ENCODE results near the gene SAP30BP.

Gene SAP30BP

DNA sequence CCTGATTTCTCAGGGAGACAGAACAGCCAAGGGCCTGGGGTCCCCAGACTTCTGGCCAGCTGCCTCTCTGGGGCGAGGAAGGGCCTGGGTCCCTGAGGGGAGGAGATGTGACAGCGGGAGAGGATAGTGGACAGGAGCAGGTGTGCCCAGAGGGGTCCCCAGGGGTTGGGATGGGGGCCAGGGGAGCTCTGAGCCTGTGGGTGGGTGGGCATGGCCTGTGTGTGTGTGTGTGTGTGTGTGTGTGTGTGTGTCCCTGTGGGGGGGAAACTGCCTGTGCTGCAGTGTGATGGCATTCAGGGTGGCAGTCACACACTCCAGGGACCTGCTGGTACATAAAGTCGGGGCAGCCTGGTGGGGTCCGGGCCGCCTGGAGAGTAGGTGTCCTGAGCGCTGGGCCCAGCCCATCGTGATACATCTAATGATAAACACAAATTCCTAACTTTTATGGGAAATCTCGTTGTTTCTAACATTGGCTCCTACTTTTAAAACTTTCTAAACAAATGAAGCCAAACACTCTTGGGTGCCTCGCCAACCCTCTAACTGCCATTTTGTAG lies 55.5 kb downstream of the SAP30BP start:
- DNase-seq: no peak

DNA sequence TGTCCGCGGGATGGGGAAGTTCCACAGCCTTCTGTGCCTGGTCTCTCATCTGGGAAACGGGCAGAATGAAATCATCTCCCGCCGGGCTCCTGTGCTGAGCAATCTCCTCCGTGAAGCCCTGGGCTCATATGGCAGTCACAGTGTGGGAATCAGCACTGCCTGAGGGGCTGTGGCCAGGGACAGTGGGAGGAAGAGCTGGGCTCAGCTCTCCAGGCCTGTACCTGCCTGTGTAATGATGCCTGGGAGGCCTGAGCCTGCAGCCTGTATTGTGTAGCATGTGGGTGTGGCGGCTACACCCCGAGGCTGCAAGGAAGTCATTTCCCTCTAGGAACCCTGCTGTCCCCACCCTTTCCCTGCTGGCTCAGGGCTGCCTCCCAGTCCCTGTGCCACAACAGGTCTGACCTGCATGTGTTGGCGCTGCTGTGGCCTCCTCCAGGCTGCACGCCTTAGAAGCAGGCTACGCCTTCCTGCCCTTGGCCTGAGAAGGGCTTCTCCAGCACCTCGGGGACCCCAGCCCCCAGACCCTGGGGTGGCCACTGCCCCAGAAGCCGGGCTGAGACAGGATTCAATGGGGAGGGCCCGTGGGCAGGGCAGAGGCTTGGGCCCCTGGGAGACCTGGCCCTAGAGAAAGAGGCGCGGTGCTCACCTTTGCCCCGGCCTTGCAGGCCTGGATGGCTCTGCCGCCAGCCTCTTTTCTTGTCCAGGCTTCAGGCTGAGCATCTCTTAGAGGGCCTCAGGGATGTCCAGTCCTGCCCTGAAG lies 56.2 kb downstream of the SAP30BP start:
- DNase-seq: no peak

DNA sequence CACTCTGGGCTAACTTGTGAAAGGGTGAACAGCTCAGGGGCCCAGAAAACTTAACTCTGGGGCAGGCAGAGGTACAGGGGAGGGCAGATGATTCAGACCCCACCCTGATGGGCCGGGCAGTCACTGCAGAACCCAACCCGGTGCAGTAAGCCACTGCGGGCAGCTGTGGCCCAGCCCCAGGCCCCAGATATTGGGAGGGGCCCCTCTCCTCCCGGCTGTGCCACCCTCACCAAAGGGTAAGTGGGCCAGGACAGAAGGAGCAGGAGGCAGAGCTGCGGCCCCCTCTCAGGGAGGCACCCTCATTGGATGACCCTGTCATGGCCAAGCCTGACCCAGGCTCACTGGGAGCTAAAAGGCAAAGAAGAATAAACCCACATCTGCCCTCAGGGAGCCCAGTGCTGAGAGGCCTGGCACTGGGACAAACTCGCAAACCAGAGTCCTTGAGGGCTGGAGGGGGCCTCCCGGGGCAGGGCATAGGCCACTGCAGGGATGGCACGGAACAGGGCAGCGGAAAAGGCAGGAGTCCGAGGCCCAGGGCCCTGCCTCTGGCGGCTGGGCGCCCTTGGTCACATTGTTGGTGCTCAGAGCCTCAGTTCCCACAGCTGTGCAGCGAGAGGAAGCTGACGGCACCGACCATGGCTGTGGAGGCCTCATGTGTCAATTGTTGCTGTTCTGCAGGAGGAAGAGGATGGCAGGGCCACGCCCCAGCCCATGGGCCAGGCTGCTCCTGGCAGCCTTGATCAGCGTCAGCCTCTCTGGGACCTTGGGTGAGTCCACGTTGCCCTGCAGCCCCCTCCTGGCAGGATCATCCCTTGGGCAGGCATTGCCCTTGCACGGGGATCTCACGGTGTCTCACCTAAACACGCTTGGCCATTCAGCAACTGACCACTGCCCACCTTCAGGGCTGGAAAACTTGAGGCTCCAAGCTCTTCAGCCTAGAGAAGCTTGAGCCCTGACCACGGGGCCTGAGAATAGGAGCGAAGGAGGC lies 57.2 kb downstream of the SAP30BP start:
- no peak for DNase-seq

DNA sequence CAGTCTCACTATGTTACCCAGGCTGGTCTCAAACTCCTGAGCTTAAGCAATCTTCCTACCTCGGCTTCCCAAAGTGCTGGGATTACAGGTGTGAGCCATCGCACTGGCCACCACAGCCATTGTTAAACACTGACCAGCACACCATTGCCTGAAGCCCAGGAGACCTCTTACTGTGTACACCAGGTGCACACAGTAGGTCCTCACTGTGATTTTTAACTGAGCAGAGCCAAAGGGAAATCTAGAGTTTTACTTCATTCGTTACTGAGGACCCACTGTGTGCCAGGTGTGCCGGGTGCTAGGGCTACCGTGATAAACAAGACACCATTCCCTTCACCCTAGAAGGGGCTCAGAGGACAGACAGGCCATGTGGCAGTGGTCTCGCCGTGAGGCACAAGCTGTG lies 58.4 kb downstream of the SAP30BP start:
- no peak for DNase-seq

DNA sequence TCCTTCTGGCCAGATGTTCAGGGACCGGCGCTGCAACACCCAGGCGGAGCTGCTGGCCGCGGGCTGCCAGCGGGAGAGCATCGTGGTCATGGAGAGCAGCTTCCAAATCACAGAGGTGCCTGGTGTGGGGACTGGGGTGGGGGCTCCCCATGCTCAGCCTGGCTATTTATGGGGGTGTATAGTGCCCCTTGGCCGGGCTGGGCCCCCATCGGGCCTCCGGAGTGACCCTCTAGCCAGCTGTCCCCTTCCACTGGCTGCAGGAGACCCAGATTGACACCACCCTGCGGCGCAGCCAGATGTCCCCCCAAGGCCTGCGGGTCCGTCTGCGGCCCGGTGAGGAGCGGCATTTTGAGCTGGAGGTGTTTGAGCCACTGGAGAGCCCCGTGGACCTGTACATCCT lies 60.3 kb downstream of the SAP30BP start:
- no peak for DNase-seq

DNA sequence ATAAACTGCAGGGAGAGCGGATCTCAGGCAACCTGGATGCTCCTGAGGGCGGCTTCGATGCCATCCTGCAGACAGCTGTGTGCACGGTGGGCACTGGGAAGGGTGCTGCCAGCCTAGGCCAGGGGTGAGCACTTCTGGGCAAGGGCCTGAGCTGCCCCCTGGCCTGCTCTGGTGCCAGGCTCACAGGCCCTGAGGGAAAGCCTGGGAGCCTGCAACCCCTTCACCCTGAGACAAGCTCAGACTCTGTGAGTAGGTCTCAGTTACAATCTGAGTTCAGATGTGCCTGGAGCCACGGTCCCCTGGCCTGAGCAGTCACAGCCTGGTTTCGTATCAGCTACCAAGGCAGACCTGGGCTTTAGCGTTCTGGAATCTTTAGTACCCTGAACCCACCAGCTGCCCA lies 62.2 kb downstream of the SAP30BP start:
- DNase-seq: no peak

DNA sequence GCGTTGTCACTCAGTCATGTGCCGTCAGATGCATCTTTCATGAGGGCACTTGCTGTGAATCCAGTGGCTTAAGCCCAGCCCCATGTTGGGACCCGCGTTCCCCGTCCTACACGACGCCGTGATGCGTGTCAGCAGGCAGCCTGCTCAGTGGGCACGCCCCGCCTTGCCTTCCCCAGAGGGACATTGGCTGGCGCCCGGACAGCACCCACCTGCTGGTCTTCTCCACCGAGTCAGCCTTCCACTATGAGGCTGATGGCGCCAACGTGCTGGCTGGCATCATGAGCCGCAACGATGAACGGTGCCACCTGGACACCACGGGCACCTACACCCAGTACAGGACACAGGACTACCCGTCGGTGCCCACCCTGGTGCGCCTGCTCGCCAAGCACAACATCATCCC lies 62.9 kb downstream of the SAP30BP start:
- DNase-seq: no peak

DNA sequence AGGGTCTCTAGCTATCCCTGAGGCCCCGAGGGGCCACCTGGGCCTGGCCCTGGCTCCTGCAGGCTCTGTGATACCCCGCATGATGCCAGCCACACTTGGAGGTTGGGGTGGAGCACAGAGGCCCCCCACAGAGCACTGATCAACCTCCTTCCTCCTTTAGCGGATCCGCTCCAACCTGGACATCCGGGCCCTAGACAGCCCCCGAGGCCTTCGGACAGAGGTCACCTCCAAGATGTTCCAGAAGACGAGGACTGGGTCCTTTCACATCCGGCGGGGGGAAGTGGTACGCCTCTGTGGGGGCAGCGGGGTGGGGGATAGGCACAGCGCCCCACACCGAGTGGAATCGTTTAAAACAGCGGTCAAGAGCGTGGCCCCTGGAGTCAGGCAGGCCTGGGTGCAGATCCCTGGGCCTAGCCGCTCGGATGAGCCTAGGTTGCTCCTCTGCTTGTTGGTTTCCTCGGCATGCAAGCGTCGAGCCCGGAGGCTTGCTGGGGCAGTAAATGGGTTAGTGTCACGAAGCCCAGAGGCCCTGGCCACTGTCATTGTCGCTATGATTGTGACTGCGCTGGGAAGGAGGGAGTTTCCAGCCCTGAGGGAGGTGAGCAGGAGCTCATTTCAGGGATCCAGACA lies 64.1 kb downstream of the SAP30BP start:
- DNase-seq: no peak

DNA sequence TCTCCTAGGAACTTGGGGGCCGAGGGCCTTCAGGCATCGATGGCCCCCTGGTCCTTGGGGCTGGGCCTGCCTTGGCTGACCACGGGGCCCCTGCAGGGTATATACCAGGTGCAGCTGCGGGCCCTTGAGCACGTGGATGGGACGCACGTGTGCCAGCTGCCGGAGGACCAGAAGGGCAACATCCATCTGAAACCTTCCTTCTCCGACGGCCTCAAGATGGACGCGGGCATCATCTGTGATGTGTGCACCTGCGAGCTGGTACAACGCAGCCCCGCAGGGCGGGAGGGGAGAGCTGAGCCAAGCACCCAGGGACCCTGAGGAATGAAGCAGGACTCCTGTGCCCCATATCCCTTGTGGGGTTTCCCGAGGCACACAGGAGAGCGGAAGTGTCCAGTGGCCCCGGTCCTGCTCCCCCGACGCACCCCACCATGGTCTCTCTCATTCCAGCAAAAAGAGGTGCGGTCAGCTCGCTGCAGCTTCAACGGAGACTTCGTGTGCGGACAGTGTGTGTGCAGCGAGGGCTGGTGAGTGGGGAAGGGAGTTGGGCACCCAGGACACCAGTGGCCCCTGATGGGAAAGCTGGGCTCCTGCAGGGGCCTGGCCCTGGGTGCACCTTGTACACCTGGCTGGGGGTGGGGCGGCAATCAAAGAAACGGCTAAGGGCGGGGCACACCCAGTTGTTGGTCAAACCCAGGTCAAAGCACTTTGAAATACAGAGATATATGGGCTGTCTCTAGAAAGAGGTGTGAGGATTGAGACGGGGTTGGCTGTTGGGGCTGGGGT lies 64.8 kb downstream of the SAP30BP start:
- no peak for DNase-seq

DNA sequence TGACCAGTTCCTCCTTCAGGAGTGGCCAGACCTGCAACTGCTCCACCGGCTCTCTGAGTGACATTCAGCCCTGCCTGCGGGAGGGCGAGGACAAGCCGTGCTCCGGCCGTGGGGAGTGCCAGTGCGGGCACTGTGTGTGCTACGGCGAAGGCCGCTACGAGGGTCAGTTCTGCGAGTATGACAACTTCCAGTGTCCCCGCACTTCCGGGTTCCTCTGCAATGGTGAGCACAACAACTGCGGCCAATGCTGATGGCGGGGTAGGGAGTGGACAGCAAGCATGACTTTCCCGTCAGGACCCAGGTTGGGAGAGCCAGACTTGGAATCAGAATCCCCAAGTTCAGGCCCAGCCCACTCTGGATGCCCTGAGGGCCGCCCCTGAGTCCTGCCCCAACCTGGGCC lies 66.3 kb downstream of the SAP30BP start:
- DNase-seq: no peak

DNA sequence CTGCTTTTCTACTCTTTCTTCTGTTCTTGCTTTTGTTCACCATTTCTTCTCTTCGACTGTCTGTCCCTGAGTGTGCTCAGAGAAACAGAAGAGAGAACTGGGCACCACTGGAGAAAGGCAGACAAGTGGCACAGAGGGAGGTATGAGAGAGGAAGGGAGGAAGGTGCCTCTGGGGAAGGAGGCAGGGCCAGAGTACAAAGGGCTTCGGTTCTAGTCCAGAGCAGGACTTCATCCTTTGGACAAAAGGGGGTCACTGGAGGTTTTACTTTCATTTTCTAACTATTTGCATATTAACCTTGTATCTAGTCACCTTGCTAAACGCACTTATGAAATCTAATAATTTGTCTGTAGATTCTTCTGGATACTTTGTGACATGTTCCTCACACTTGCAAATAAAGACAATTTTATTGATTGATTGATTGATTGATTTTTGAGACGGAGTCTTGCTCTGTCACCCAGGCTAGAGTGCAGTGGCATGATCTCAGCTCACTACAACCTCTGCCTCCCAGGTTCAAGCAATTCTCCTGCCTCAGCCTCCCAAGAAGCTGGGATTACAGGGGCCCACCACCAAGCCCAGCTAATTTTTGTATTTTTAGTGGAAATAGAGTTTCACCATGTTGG lies 67.6 kb downstream of the SAP30BP start:
- no peak for DNase-seq

DNA sequence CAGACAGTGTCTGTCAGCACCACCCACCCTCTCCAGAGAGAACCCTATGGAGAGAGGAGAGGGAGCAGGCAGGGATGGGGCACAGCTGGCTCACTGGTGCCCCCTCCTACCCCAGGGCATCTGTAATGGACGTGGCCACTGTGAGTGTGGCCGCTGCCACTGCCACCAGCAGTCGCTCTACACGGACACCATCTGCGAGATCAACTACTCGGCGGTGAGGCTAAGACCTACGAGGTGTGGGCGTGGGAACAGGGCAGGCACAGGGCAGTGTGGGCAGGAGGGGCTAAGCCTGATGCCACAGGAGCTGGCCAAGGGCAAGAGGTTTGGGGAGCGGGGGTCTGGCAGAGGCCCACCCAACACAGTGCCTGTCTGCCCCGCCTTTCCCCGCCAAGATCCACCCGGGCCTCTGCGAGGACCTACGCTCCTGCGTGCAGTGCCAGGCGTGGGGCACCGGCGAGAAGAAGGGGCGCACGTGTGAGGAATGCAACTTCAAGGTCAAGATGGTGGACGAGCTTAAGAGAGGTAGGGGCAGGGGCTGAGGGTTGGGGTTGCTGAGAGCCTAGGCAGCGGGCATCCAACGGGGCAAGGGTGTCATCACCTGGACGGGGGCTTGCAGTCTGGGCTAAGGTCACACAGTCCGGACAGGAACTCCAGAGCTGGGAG lies 69.2 kb downstream of the SAP30BP start:
- no peak for DNase-seq

DNA sequence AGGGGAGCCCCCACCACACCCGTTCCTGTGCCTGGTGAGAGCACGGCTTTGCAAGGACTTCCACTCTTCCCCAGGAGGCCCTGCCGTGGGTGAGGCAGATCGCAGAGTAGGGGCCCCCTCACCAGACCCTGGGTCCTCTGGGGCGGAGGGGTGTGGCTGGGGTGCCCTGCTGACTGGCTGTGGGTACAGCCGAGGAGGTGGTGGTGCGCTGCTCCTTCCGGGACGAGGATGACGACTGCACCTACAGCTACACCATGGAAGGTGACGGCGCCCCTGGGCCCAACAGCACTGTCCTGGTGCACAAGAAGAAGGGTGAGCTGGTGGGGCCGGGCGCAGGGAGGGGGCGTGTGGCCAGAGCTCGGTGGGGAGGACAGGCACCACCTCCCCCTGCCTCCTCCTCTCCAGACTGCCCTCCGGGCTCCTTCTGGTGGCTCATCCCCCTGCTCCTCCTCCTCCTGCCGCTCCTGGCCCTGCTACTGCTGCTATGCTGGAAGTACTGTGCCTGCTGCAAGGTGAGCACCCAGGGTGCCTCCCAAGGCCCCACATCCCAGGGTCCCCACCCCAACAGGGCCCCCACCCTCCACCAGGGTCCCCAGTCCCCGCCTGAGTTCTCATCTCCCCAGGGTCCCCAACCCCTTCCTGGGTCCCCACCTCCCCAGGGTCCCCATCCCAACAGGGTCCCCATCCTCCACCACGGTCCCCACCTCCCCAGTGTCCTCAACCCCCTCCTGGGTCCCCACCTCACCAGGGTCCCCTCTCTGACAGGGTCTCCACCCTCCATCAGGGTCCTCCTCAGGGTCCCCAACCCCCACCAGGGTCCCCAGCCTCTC lies 70.2 kb downstream of the SAP30BP start:
- no peak for DNase-seq

DNA sequence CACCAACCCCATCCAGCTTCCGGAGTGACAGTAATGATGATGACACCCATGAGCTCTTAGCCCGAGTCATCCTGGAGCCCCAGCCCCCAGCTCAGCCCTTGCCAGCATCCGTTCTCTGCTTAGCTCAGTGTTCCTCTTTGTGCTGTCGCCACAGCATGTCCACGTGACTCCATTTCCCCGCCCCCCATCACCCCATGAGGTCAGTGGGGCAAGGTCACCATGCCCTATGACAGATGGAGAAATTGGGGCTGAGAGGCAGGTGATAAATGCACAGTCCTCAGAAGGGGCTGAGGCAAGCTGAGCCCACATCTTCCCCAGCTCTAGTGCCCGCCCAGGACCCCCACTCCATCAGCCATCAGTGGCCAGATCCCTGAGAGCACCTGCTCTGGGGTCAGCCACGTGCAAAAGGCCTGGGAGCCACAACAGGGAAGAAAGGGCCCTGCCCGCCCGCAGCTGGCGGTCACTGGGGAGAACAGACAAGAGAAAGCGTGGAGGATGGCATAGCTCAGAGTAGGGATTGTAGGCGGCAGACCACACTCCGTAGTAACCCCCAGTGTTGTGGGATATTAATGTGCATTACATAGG lies 71.2 kb downstream of the SAP30BP start:
- DNase-seq: no peak

DNA sequence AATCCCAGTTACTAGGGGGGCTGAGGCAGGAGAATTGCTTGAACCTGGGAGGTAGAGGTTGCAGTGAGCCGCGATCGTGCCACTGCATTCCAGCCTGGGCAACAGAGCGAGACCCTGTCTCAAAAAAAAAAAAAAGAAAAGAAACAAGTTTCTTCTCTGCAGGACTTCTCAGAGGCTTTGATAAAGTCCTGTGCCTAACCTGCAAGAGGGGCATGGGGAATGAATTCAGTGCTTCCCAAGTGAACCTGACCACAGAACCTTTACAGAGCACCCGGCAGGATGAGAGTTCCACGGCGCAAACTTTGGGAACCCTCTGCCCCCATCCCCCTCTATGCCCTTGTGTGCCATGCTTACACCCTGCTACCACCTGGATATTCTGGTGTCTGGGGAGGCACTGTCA lies 72.0 kb downstream of the SAP30BP start:
- no peak for DNase-seq

DNA sequence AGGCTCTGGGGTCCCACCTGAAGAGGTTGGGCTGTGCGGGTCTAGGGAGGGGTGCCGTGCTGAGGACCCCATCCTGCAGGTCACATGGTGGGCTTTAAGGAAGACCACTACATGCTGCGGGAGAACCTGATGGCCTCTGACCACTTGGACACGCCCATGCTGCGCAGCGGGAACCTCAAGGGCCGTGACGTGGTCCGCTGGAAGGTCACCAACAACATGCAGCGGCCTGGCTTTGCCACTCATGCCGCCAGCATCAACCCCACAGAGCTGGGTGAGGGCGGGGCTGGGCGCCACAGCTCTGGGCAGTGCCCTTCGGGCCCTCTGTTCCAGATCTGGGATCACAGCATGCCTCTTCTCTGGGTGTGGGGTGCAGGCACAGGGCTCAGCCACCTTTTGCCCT lies 72.7 kb downstream of the SAP30BP start:
- no peak for DNase-seq

DNA sequence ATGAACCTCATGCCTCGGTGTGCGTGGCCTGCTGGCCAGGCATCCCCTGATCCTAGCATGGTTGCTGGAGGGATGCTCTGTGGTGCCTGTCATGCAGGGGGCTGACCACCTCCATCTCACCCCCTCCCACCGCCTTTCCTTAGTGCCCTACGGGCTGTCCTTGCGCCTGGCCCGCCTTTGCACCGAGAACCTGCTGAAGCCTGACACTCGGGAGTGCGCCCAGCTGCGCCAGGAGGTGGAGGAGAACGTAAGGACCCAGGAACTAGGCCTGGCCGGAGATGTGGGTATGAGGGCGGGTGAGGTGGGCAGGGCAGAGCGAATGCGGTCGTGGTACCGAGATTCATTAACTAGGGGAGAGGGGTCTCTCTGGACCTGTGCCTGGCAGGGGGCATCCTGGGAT lies 73.1 kb downstream of the SAP30BP start:
- DNase-seq: no peak

DNA sequence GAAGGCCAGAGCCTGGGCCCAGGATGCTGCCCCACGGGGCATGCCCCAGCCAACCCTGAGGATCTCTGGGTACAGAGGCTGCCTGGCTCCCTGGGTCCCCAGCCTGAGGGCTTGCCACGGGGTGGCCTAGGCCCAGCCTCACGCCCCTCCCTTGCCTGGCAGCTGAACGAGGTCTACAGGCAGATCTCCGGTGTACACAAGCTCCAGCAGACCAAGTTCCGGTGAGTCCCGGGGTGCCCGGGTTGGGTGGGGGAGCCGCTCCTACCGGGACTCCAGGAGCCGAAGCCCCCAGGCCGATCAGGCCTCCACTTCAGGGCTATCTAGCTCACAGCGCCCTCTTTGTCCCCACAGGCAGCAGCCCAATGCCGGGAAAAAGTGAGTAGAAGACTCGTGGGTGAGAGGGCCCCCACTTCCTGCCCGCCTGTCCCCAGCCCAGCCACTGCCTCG lies 73.5 kb downstream of the SAP30BP start:
- no peak for DNase-seq

DNA sequence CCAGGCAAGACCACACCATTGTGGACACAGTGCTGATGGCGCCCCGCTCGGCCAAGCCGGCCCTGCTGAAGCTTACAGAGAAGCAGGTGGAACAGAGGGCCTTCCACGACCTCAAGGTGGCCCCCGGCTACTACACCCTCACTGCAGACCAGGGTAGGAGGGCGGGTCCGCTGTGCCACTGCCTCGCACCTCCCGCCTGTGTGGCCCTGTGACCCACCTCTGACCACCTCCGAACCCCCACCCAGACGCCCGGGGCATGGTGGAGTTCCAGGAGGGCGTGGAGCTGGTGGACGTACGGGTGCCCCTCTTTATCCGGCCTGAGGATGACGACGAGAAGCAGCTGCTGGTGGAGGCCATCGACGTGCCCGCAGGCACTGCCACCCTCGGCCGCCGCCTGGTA lies 75.2 kb downstream of the SAP30BP start:
- DNase-seq: no peak

DNA sequence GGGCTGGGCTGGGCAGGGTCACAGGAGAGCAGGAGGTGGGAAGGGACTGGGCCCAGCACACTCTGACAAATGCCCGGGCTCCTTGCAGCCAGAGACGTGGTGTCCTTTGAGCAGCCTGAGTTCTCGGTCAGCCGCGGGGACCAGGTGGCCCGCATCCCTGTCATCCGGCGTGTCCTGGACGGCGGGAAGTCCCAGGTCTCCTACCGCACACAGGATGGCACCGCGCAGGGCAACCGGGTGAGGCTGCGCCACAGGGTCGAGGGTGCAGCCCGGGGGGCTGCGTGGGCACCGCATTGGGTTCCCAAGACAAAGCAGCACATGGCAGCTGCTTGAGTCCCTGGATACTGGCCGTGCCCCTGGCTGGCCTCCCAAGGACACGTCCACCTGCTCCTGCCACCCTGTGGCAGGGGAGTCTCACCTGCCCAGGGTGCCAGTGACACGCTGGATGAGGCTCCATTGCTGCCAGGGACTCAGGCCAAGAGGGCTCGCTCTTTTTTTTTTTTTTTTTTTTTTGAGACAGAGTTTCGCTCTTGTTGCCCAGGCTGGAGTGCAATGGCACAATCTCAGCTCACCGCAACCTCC lies 76.6 kb downstream of the SAP30BP start:
- no peak for DNase-seq

All from activated CD4-positive, alpha-beta T cell treated with anti-CD3 and anti-CD28 coated beads, Interleukin-2, amount 50 U/mL, for 48 hours (primary cell).